Cerebellar nuclear complex (tissue), 1 donor: ENCODE data around the gene NFKBIE.
"Not testable (repeated sequence)": the region's sequence is repeated elsewhere in the genome, so short reads cannot be mapped to it uniquely, and the experiment has no call there.

Experiments
- DNase-seq, 2 experiments: peaks; one replicate each; lab custom pipeline; 2025; lab: John Stamatoyannopoulos, UW

NFKBIE gene

GRCh38 chr6:44265007-44265721 lies at the start of gene NFKBIE:
Gene NFKBIE (minus strand): TSS chr6:44265551. CDS start chr6:44265346, 205 bp downstream.
- DNase-seq, result peak; percentile 41 to 66

- DNase-seq, result not testable (repeated sequence)
Observed at GRCh38 chr6:44314657-44315056, 49.3 kb upstream of the NFKBIE start.

GRCh38 chr6:44312901-44313788 lies 47.8 kb upstream of the NFKBIE start, which contains the start of gene AARS2:
Gene AARS2 (minus strand): TSS chr6:44313347. CDS start chr6:44313323, 24 bp downstream.
- peak in 1 of 2 experiments; percentile 71 for DNase-seq

GRCh38 chr6:44311767-44312166 lies 46.4 kb upstream of the NFKBIE start:
- DNase-seq, result no peak

GRCh38 chr6:44311304-44311703 lies 46.0 kb upstream of the NFKBIE start:
- no peak for DNase-seq

GRCh38 chr6:44310241-44310640 lies 44.9 kb upstream of the NFKBIE start:
- no peak for DNase-seq

- no peak for DNase-seq
Observed at GRCh38 chr6:44309631-44310030, 44.3 kb upstream of the NFKBIE start.

GRCh38 chr6:44309092-44309491 lies 43.7 kb upstream of the NFKBIE start:
- DNase-seq, result no peak

- DNase-seq, result no peak
Observed at GRCh38 chr6:44307217-44307616, 41.9 kb upstream of the NFKBIE start.

- no peak for DNase-seq
Observed at GRCh38 chr6:44306710-44307109, 41.4 kb upstream of the NFKBIE start.

GRCh38 chr6:44305200-44305725 lies 39.9 kb upstream of the NFKBIE start:
- no peak for DNase-seq

- no peak for DNase-seq
Observed at GRCh38 chr6:44304282-44305199, 39.2 kb upstream of the NFKBIE start.

GRCh38 chr6:44303842-44304241 lies 38.5 kb upstream of the NFKBIE start:
- DNase-seq, result no peak

GRCh38 chr6:44302856-44303255 lies 37.5 kb upstream of the NFKBIE start:
- no peak for DNase-seq

- DNase-seq, result no peak
Observed at GRCh38 chr6:44301782-44302564, 36.6 kb upstream of the NFKBIE start.

GRCh38 chr6:44301106-44301505 lies 35.8 kb upstream of the NFKBIE start:
- no peak for DNase-seq

GRCh38 chr6:44300292-44300823 lies 35.0 kb upstream of the NFKBIE start:
- DNase-seq, result no peak

GRCh38 chr6:44298864-44299263 lies 33.5 kb upstream of the NFKBIE start:
- DNase-seq, result no peak

- no peak for DNase-seq
Observed at GRCh38 chr6:44298055-44298803, 32.9 kb upstream of the NFKBIE start.
